KOPT-K1 (cell line): ENCODE results near the gene ANG.
"Not testable (repeated sequence)": the region's sequence is repeated elsewhere in the genome, so short reads cannot be mapped to it uniquely, and the experiment has no call there.

Experiments used
- H3K27ac ChIP-seq: fragments of 200-600 bp; sonication (generic); 2 replicates; pipeline ENCODE4 v1.5.1; 2016; ENCODE audit warnings: antibody characterized with exemption, mild to moderate bottlenecking, low read depth, low read length; ENCODE audit not compliant: poor library complexity, severe bottlenecking
- H3K36me3 ChIP-seq: fragments of 200-600 bp; sonication (generic); 2 replicates; pipeline ENCODE4 v1.5.1; 2017; ENCODE audit warnings: antibody characterized with exemption, mild to moderate bottlenecking, low read length, moderate library complexity; ENCODE audit not compliant: insufficient read depth
- H3K9me3 ChIP-seq: fragments of 200-600 bp; sonication (generic); 2 replicates; pipeline ENCODE4 v1.5.1; 2017; ENCODE audit warnings: antibody characterized with exemption, low read length, mild to moderate bottlenecking; ENCODE audit not compliant: insufficient read depth, poor library complexity, severe bottlenecking

Gene ANG

DNA sequence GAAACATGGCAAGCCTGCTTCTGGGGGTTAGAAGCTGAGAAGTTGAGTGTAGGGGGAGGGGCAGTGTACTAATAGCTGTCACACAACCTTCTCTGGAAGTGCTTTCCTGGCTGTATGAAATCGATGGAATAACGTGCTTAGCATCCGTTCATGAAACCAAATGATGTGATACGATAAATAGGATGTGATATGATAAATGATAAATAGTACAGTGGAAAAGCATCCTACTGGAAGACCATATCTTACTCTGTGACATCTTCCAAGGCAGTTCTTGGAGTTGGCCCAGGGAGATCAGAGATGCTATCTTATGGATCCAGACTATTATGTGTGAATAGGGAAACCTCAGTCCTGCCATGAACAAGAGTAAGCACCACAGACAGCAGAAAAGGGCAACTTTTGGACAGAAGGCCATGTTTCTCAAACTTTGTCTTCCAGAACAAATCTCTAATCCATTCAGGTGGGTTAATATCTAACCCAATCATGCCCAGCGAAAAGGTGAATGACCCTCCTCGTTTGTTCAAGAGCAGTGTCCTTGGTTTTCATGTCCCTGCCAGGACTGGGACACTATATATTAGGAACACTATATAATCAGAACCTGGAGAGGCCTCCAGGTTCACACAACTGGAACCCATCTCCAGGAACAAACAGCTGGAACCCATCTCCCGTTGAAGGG, at the start of gene ANG:
ANG (plus strand) TSS at position 598 of the 673 bp plus-strand sequence. CDS start 4,801 bp downstream, outside the sequence.
- Histone ChIP-seq H3K27ac (no peak within 1 kb of the TSS), H3K36me3 (no peaks in the 10 kb centered on the region), H3K9me3 (no peaks in the 10 kb centered on the region)

DNA sequence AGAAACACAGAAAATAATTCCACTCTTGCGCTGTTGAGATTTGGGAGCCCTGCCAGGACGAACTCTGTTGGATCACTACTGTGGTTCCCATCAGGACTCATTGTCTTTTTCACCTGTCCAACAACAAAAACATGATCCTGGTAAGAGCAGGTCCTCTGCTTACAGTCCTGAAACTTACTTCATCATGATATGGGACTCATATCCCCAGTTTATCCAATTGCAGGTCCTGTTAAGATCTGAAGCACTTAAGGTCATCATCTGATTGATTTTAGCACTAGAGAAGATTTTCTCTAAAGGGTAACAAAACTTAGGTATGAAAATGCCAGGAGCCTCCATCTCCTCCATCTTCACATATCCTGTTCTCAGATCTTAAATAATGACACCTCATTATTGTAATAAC, 47.0 kb upstream of the ANG start, which contains the start of gene OR6S1:
OR6S1 (minus strand) TSS at position 101 of the 400 bp plus-strand sequence; CDS start at position 101, 0 bp downstream.
- no peaks in the 10 kb centered on the region for H3K36me3 ChIP-seq
- no peak within 1 kb of the TSS for H3K27ac ChIP-seq
- no peaks in the 10 kb centered on the region for H3K9me3 ChIP-seq

DNA sequence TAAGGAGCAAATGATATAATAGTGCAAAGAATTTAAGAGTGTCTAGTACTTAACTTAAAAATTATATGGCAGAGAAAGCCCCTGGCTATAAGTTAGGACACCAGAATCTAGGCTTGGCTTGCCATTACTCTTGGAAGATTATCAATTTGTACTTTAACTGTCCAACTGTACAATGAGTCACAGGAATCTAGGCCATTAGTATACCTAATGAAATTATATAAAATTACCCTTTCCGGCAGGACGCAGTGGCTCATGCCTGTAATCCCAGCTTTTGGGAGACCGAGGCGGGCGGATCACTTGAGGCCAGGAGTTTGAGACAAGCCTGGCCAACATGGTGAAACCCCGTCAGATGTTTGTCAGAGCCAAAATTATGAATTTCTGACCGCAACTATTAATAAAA, 46.4 kb upstream of the ANG start:
- no peaks in the 10 kb centered on the region for H3K9me3 ChIP-seq
- H3K27ac ChIP-seq, result no peak overlapping the region
- H3K36me3 ChIP-seq, result no peaks in the 10 kb centered on the region

DNA sequence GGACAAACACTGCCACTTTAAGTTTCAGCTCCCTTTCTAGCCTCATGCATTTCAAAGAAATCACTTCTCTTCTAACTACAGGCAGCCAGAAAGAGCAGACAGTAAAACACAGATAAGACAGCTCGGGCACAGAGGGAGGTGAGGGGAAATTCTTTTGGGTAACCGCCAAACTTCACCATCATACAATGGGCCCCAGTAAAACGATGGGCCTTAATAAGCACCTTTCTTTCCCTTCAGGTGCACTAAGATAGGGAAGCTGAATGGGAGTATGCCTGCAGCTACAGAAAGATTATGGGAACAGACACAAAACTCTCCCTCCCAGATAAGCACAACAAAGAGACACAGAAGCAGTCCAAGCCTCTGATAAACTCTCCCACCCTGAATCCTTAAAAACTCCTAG, 45.8 kb upstream of the ANG start:
- not testable (repeated sequence) for H3K27ac ChIP-seq, H3K36me3 ChIP-seq

DNA sequence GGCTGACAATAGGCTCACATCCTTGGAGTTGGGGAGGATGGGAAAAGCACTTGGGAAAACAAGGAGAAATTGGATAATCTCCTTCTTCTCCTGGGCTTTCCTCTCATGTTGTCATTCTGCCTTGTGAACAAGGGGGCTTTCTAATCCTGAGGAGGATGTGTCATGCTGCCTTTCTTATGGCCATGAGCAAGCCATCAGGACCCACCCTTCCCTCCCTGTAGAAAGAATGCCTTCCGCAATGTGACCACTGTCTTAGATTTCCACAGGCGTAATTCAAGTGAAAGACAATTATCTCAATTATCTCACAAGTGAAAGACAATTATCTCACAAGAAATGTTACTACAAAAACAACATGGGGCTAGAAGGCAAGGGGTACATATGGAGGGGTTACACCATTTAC, 44.0 kb upstream of the ANG start:
- no peak overlapping the region for H3K27ac ChIP-seq

More for the DNA sequence above, 45.8 kb upstream of the ANG start:
- not testable (repeated sequence) for H3K9me3 ChIP-seq

DNA sequence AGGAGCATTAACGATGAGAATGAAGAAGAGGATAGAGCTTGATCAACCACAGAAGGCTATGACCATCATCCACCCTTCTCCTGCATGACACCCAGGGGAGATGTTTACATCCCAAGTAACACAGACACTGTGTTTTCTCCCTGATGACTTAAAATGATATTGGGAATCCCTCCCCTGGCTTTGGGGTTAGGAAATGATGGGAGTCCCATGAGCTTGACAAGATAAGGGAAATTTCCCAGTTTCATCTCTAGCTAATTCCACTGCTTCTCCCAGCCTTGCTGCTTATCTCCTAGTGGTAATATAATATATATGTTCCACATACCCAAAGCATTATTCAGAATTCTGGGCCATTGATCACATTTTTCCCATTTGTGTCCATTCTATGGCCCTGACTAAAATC, 43.1 kb upstream of the ANG start:
- Histone ChIP-seq H3K36me3 (no peaks in the 10 kb centered on the region), H3K9me3 (no peaks in the 10 kb centered on the region), H3K27ac (no peak overlapping the region)

More for the DNA sequence above, 44.0 kb upstream of the ANG start:
- Histone ChIP-seq H3K9me3 (no peaks in the 10 kb centered on the region), H3K36me3 (no peaks in the 10 kb centered on the region)

DNA sequence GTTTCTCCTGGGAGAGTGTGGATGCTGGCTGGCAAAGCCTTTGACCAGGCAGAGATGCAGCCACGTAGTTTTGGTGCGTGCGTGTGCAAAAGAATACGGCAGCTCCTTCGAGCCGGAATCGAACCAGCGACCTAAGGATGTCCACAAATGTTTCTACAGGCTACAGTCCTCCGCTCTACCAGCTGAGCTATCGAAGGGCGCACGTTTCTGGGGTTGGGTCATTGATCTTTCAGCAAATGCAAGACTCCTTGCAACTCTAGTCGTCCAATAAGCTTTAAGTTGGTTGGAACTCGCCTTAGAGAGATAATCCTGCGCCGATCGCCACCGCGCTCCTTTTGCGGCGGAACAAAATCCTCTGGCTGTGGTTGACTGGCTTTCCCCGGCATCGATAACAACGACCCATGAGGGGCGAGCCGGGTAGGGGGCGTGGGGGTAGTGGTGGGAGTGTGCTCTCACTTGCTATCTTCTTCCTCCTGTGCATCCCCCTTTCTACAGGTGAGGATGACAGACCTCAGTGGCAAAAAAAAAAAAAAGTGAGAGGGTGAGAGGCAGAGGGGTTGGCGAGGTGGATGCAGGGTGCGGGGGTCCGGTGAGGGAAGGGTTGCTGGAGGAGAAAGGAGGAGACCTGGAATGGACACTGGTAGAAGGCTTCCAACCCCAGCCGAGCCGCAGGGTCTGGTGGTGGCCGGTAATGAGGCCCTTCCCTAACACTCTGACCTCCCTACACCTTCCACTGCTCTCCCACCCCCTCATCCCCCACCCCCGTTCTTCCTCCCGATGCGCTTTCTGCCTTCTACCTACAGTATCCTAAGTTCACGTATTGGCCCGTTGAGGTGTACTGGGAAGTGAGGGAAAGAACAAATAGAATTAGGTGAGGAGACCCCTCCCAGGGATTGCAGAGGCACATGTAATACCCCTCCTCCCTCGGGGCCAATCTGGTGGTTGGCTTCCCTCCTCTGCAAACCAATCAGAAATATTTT, 35.3 kb upstream of the ANG start:
- H3K9me3 ChIP-seq, result no peaks in the 10 kb centered on the region
- H3K27ac ChIP-seq, result no peak overlapping the region

DNA sequence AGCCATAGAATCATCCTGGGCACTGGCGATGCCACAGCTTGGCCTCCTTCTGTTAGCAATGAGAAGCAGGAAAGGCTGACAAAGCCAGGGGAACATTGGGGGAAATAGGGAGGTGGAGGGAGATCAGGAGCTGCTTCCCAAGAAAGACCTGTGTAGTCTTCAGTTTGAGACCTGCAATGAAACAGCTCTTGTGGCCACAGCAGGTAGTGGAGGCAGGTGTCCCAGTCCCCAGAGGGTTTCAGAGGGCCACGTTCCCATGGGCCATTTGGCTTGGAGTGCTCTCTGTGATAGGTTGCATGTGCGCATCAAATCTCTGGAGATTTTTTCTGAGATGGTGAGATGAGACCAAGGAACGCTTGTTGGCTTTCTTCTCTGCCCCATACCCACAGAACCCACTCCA, 32.7 kb upstream of the ANG start:
- H3K27ac ChIP-seq, result no peak overlapping the region
- H3K9me3 ChIP-seq, result no peaks in the 10 kb centered on the region
- no peaks in the 10 kb centered on the region for H3K36me3 ChIP-seq

More for the DNA sequence above, 35.3 kb upstream of the ANG start:
- no peaks in the 10 kb centered on the region for H3K36me3 ChIP-seq

DNA sequence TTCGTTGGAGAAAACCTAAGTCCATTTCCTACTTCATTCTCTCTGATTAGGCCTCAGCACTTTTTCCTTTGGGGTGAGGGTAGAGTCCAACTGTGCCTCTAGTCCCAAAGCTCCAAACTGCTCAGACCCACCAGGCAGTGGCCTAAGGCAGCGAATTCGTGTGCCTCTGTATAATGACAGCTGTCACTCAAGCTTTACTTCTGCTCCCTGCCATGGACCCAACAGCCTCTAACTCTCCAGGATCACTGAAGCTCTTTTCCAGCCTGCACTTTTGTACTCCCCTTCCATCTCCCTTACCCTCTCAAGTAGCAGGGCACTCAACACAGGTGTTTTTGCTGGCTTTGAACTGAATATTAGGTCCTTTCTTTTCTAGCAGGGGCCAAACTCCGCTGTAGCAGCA, 32.3 kb upstream of the ANG start:
- Histone ChIP-seq H3K27ac (no peak overlapping the region), H3K9me3 (no peaks in the 10 kb centered on the region), H3K36me3 (no peaks in the 10 kb centered on the region)

DNA sequence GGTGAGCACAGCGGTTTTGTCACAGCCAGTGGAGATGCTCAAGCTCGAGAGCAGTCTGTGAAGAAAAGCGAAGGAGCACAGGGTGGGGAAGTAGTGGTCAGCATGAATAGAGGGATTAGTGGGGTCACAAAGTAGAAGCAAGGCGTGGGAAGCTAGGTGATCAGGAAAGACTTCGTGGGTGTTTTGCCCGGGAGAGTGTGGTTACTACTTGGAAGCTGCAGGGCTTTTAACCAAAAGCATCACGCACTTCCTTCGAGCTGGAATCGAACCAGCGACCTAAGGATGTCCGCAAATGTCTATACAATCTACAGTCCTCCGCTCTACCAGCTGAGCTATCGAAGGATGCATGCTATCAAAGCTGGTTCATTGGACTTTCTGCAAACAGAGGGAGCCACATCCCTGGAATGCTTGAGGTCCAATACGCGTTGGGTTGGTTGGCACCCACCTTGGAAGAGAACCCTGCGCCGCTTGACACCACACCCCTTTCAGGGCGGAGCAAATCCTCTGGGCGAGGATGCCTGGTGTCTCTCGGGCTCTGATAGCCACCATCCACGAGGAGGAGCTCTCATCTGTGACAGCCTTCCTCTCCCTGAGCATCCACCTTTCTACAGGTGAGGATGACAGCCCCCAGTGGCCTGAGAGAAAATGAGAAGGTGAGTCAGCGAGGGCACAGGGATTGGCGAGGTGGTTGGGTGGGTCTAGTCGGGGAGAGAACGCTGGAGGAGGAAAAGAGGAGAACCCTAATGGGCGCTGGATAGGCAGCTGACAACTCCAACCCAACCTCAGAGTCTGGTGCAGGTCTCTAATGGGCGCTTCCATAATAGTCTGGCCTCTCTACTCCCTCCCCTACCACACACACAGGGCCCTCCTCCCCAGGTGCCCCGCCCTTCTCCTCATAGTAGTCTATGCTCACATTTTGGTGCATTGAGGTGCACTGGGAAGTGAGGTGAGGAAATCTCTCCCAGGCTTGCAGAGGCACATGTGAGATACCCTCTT, 31.1 kb upstream of the ANG start:
- H3K36me3 ChIP-seq, result no peaks in the 10 kb centered on the region
- H3K27ac ChIP-seq, result no peak overlapping the region
- H3K9me3 ChIP-seq, result no peaks in the 10 kb centered on the region

DNA sequence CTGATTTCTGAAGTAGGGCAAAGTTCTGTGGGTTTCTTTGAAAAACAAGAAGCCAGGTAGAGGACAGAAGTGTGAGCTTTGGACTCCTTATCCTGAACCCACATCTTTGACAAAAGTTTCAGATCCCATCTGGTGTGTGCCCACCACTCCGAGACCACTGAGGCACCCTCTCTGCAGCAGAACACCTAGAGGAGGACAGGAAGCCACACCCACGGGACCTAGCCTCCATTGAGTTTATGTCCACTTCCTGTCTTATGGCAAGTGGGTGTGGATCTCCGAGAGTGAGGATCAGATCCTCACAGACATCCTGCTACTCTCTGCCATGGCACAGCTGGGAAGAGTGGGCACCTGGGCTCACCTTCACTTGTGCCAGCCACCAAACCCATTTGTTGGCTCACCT, 30.3 kb upstream of the ANG start:
- no peaks in the 10 kb centered on the region for H3K9me3 ChIP-seq
- no peaks in the 10 kb centered on the region for H3K36me3 ChIP-seq
- no peak overlapping the region for H3K27ac ChIP-seq

DNA sequence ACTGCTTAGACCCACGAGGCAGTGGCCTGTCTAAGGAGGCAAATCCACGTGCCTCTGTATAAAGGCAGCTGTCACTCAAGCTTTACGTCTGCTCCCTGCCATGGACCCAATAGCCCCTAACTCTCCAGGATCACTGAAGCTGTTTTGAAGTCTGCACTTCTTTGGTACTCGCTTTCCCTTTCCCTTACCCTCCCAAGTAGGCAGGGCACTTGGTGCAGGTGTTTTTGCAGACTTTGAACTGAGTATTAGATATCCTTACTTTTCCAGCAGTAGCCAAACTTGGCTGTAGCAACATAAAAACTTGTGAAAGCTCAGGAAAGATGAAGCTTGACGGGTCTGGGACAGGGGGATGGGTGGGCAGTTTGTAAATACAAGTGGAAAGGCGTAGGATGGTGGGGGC, 29.2 kb upstream of the ANG start:
- no peak overlapping the region for H3K27ac ChIP-seq
- H3K36me3 ChIP-seq, result no peaks in the 10 kb centered on the region
- no peaks in the 10 kb centered on the region for H3K9me3 ChIP-seq

DNA sequence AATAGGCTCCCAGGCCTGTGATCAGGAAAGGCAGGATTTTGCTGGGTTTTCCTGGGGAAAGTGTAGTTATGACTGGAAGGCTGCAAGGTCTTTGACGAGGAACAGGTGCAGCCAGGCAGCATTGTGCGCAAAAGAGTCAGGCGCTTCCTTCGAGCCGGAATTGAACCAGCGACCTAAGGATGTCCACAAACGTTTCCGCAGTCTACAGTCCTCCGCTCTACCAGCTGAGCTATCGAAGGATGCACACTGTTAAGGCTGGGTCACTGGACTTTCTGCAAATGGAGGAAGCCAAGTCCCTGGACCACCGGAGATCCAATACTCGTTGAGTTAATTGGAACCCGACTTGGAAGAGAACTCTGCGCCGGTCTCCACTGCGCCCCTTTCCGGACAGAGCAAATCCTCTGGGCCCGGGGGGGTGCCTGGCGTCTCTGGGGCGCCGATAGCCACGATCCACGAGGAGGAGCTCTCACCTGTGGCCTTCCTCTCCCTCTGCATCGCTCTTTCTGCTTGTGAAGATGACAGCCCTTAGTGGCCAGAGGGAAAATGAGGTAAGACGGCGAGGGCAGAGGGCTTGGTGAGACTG, 28.7 kb upstream of the ANG start:
- Histone ChIP-seq H3K36me3 (no peaks in the 10 kb centered on the region), H3K9me3 (no peaks in the 10 kb centered on the region), H3K27ac (no peak overlapping the region)

DNA sequence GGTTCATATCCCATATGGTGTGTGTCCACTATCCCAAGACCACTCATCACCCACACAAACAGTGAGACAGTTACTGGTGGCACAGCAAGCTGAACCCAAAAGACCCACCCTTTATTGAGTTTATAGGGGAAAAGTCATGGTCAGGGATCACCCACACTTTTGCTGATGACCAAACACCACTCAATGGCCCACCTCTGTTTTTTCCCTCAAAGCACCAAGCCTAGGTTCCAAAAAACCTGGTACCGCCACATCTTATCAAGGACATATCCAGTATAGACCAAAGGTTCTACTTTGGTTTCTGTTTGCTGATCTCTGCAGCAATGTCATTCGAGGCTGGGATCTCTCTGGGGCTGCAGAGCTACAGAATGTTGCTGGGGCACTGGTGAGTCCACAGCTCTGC, 27.4 kb upstream of the ANG start:
- Histone ChIP-seq H3K36me3 (no peaks in the 10 kb centered on the region), H3K27ac (no peak overlapping the region), H3K9me3 (no peaks in the 10 kb centered on the region)
